ENCODE measurements around the gene C2orf68.
"Not testable (repeated sequence)": the region's sequence is repeated elsewhere in the genome, so short reads cannot be mapped to it uniquely, and the experiment has no call there.

Gene C2orf68

GRCh38 chr2:85628658-85629057 lies 16.8 kb upstream of the C2orf68 start:
- DNase-seq (ENCODE audit: low spot score): no peak

GRCh38 chr2:85623991-85624390 lies 12.1 kb upstream of the C2orf68 start:
- DNase-seq (ENCODE audit: low spot score): no peak

GRCh38 chr2:85621338-85621737 lies 9.5 kb upstream of the C2orf68 start:
- no peak for DNase-seq (ENCODE audit: low spot score)

DNA sequence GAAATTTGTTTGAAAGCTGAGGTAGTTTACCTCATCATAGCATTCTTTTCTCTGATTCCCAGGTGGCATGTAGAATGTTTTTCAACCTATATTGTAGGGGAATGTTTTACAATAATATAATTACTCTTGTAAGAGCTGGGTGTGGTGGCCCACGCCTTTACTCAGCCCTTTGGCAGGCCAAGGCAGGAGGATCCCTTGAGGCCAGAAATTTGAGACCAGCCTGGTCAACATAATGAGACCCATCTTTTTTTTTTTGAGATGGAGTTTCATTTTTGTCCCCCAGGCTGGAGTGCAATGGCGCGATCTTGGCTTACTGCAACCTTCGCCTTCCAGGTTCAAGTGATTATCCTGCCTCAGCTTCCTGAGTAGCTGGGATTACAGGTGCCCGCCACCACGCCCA lies 7.8 kb upstream of the C2orf68 start:
- no peak for DNase-seq (ENCODE audit: low spot score)

DNA sequence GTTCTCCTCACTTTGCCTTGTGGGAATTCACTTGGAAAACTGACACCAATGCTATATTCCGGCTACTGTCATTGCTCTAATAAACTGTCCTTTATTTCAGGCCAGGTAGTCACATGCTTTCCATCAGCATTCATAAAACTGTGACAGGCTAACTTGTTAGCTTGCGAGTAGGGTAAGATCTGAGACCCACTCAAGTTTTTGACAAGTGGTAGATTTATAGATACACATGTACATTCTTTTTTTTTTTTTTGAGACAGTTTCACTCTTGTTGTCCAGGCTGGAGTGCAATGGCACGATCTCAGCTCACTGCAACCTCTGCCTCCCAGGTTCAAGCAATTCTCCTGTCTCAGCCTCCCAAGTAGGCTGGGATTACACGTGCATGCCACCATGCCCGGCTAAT lies 5.9 kb upstream of the C2orf68 start:
- DNase-seq (ENCODE audit: low spot score): not testable (repeated sequence)

GRCh38 chr2:85615413-85615728 lies 3.5 kb upstream of the C2orf68 start:
- DNase-seq (ENCODE audit: low spot score): no peak

DNA sequence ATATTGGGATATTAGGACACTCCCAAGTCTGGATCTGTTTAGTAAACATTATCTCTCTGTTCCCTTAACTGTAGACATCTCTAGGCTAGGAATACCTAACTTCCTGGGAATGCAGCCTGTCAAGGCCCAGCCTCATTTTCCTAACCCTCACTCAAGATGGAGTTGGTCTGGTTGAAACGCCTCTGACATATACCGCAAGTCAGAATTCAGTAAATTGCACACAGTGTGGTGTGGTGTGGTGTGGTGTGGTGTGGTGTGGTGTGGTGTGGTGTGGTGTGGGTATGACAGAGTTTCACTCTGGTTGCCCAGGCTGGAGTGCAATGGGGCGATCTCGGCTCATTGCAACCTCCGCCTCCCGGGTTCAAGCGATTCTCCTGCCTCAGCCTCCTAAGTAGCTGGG lies 2.9 kb upstream of the C2orf68 start:
- DNase-seq (ENCODE audit: low spot score): not testable (repeated sequence)

DNA sequence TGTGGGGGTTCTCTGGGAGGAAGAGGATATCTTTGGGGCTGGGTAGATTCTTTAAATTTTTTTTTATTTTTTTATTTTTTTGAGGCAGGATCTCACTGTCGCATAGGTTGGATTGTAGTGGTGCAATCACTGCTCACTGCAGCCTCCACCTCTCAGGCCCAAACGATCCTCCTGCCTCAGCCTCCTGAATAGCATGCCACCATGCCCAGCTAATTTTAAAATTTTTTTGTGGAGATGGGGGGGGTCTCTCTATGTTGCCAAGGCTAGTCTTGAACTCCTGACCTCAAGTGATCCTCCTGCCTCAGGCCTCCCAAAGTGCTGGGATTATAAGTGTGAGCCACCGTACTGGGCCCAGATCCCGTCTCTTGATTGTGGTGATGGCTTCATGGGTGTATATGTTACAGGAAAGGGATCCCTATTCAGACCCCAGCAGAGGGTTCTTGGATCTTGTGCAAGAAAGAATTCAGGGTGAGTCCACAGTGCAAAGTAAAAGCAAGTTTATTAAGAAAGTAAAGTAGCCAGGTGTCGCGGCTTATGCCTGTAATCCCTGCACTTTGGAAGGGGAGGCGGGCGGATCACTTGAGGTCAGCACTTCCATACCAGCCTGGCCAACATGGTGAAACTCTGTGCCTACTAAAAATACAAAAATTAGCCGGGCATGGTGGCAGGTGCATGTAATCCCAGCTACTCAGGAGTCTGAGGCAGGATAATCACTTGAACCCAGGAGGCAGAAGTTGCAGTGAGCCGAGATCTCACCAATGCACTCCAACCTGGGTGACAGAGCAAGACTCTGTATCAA lies 2.0 kb upstream of the C2orf68 start:
- no peak for DNase-seq (ENCODE audit: low spot score)

DNA sequence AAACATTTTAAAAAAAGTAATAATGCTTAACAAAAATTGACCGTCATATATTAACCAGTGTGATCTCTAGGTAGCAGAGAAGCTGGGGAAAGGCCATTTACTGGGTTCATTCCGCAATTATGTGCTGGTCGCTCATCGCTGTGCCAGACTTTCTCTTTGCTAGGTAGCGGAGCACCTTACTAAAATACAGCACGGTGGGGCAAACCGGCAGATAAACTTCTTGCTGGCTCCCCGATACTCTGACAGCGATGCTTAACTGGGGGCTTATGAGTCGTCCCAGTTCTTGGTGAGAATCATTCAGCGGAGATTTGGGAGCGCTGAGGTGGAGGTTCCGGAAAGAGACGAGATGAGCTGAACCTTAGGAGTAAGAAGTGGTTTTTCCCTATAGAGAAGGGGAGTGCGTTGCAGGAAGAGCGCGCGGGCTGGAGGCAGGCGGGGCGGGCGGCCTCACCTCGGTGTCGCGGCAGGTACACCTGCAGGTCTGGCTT lies 605 bp downstream of the C2orf68 start:
- DNase-seq (ENCODE audit: low spot score): no peak

- DNase-seq (ENCODE audit: low spot score): no peak
These were observed 4.3 kb downstream of the C2orf68 start for GRCh38 chr2:85607268-85608215.

DNA sequence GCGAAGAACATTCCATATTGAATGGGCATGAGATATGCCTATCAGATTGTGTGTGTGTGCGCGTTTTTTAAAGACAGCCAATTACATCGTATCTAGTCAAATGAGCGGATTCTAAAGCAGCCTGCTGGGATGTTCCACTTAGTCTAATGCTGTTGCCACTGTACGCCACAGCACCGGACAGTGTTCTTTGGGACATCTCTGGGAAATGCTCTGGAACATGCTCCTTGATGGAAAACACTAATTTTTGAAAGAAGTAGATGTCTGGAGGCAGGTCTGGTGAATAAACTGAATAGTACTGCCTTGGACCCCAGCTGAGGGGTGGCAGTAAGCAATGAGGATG lies 5.8 kb downstream of the C2orf68 start:
- no peak for DNase-seq (ENCODE audit: low spot score)

DNA sequence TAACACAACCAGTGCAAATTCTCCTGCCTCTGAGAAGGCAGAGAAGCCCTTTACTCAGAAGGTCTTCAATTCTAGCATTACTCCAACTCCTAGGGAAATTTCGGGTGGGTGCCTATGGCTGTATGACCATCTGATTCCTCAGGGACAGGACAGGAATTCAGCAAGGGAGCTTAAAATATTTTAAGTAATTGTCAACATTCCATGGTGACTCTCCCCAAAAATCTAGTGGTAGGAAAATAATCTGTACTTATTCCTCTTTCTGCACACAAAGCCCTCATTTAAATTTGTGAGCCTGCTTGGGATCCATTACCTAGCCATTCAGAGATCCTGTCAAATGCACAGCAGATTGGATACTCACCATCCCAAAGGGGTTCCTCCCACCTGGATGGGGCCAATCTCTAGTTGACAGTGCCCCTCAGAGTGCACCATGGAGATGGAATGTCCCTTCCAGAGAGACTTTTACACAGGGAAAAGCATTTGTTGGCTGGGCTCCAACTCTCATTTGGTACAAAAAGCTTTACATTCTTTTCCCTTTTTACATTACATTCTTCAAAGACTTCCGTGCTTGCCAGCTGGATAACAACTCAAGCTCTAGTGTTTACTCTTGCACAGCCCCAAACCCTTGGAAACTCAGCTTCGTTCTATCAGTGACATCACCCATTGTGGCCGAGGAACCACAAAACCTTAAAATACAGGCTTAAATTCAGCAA lies 6.3 kb downstream of the C2orf68 start:
- no peak for DNase-seq (ENCODE audit: low spot score)

DNA sequence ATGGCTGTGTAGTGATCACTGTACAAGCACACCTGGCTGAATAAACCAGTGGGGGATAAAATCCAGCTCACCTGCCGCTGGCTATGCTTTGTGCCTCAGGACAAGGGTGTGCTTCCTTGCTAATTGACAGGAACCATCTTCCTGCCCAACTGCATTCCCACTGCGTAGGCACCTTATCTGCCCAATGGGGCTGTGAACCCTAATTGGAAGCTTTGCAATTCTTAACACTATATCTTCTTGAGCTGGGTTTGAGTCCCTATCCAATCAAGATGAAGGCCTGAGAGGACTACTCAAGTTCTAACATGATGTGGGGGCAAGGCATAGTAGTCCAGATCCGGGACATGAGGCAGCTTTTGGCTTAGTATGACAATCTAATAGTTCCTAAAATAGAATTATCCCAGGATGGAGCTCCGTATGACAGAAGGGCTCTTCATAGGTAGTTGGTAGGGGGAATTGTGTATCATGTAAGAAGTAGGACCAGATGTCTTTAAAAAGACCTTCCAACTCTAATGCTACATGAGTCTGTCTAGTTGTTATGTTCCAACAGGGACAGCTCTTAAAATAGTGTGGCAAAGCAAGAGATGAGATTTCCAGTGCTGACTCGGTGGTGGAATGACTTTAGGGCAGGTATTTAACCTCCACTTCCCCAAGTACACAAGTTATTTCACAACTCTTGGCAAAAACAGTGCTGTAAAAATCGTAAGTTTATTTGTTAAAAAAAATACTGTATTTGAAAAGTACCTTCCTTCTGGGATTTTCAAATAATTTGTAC lies 7.1 kb downstream of the C2orf68 start:
- DNase-seq (ENCODE audit: low spot score): no peak

- DNase-seq (ENCODE audit: low spot score): not testable (repeated sequence)
These were observed 7.8 kb downstream of the C2orf68 start for GRCh38 chr2:85604133-85604444.

- peak; percentile 81 for DNase-seq (ENCODE audit: low spot score)
These were observed 9.2 kb downstream of the C2orf68 start, which contains the start of gene TMEM150A for GRCh38 chr2:85602476-85603234. Gene TMEM150A (minus strand): TSS chr2:85602698. CDS start chr2:85601948, 750 bp downstream.

- DNase-seq (ENCODE audit: low spot score): no peak
These were observed 9.9 kb downstream of the C2orf68 start for GRCh38 chr2:85601771-85602475.

DNA sequence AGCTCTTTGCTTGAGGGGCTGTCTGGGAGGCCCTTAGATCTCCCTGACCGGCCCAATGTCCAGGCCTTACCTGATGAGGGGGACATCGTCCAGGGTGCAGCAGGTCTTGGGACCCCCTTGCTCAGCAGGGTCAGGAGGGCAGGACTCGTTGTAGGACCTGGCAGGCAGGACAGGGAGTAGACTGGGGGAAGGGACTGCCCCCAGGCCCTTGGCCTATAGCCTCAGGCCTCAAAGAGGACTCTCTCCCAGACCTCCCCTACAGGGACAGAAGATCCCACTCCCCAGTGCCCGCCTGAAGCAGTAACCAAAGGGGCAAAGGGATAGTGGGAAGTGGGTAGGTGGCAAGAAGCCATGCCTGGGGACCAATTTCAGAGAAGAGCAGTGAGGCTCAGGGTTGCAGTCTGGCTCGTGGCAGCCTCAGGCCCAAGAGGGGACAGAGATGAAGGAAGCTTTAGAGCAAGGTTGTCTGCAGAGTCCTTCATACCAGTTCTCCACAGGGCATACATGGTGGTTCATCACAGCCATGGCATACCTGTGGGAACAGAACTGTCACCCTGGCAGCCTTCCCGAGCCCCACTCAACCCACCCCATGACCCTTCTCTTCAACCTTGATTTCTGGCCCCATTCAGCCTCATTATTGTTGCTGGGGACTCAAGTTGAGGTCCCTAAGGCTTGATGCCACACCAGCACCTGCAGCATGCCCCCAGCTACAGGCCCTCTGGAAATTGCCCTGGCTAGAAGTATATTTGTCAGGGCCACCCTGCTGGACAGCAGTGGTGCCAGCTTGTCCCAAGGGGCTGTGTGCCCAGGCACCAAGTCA lies 10.7 kb downstream of the C2orf68 start:
- no peak for DNase-seq (ENCODE audit: low spot score)

DNA sequence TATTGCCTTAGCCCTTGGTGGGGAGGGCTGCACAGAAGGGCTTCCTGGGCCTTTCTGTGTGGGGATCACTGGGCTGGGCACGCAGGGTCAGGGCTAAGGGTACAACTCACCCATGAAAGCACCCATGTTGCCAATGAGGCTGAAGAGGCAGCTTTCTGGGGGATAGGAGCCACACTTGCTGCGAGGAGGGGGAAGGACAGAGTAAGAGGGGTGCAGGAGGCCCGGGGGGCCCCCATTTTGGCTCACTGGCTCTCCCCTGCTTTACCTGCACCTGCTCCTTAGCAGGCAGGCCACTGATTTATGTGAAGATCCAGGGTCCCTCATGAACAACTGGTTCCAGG lies 11.7 kb downstream of the C2orf68 start:
- no peak for DNase-seq (ENCODE audit: low spot score)

GRCh38 chr2:85599468-85600234 lies 12.2 kb downstream of the C2orf68 start:
- no peak for DNase-seq (ENCODE audit: low spot score)
